Erythroblast (primary cell): ENCODE results near the gene SCARB1.

Experiments
- GATA1 ChIP-seq: IDR thresholded peaks from 2 replicates; pipeline ENCODE4 v1.6.1; 2011; ENCODE audit warnings: low read depth, mild to moderate bottlenecking, control low read depth, low read length, moderate library complexity
- POLR2A ChIP-seq: IDR thresholded peaks from 2 replicates; pipeline ENCODE4 v1.6.1; 2011; ENCODE audit warnings: mild to moderate bottlenecking, low read length

- TF ChIP-seq POLR2A, result no peak
- TF ChIP-seq GATA1, result no peak
Observed at GRCh38 chr12:124872068-124872719, 8.5 kb upstream of the SCARB1 start.
